Measurements from ENCODE around the gene MRTFA. TPM values are rescaled to one million over a fixed set of nuclear protein-coding genes. Genes with fewer than 3 reads are reported as not detected.

Gene MRTFA
- total and polyA plus RNA-seq, 9 of the 15 experiments (the other 6 are each of a cell fraction or from before 2014, with no cell fraction given) = 0.84 to 21.1 (median 3.7) TPM

GRCh38 chr22:40429481-40429880 lies 207.0 kb downstream of the MRTFA start:
- no TSS peak for BruUV-seq (replicated peaks)
- ATAC-seq (no peak), FAIRE-seq (no peak), DNase-seq (ENCODE audit: extremely low read depth in 1 of 4, low spot score in 3 of 4) (no peak)
- 80% methylated on average over 2 of the region's 4 CpGs for WGBS (ENCODE audit: insufficient coverage, low coverage, missing lambda C conversion rate)
- Histone ChIP-seq H3K4me2 (ENCODE audit: insufficient read depth, low read length) (no peak overlapping the region), H3K79me2 (ENCODE audit: control insufficient read depth, insufficient read depth, low read length) (no peaks in the 10 kb centered on the region), H4K20me1 (replicated peaks; ENCODE audit: control insufficient read depth, insufficient read depth, low read length) (no peaks in the 10 kb centered on the region; the same call in 1 of the 2 replicates), H2AFZ (ENCODE audit: low read depth, low read length) (no peak overlapping the region), H3K36me3 (ENCODE audit: control insufficient read depth, insufficient read depth, low read length) (peaks cover 46% of the 10 kb centered on the region; the same call in 2 of the 3 replicates), H3K27ac (ENCODE audit: extremely low read depth, low read depth, low read length) (no peak overlapping the region), H3K9me3 (replicated peaks; ENCODE audit: control insufficient read depth, insufficient read depth, low read depth, low read length) (no peaks in the 10 kb centered on the region), H3K27me3 (ENCODE audit: control insufficient read depth in 2 of 2, insufficient read depth in 2 of 2, low read length in 2 of 2) (no peaks in the 10 kb centered on the region), H3K4me1 (replicated peaks in 1 of 2; ENCODE audit: control insufficient read depth in 2 of 2, insufficient read depth in 2 of 2, low read length in 2 of 2) (no peaks in the 10 kb centered on the region; a peak in 1 of 5 replicates), H3K9me1 (ENCODE audit: control insufficient read depth, insufficient read depth, low read length) (no peaks in the 10 kb centered on the region), H3K9ac (ENCODE audit: insufficient read depth in 1 of 2, low read depth in 2 of 2, low read length in 2 of 2) (no peak overlapping the region), H3K4me3 (no peak overlapping the region)
- CTCF ChIA-PET (ENCODE audit: low intra/inter-chr PET ratio) = no interaction called here
- in situ Hi-C loops (cut with MboI) (no loop called here), intact Hi-C loops (cut with micrococcal nuclease) (no loop called here)
- POLR2A ChIA-PET = interaction anchor here (1.2 kb wide), 1 partner anchor 13 kb away, joined by 3 read pairs; no protein-coding TSS in a partner anchor
- no peak for TF ChIP-seq KDM4B (IDR thresholded peaks at IDR 0.05; ENCODE audit: borderline replicate concordance in 2 of 2, low read depth in 1 of 2)
- TF ChIP-seq DDX20 (tag; IDR thresholded peaks at IDR 0.05; ENCODE audit: low read depth) = no peak
- no peak for TF ChIP-seq THRA (IDR thresholded peaks at IDR 0.05)
- no peak for TF ChIP-seq HMG20B (CRISPR knock-in tag; IDR thresholded peaks at IDR 0.05)
- TF ChIP-seq ATF3 (IDR thresholded peaks at IDR 0.05) = no peak
- no peak for TF ChIP-seq ATF3 (CRISPR knock-in tag; conservative IDR thresholded peaks at IDR 0.05)
- TF ChIP-seq ZKSCAN1 (IDR thresholded peaks at IDR 0.05; ENCODE audit: low read depth, low read length) = no peak
- no peak for TF ChIP-seq SLC30A9 (CRISPR knock-in tag; IDR thresholded peaks at IDR 0.05)
